ENCODE data around the gene HMOX2. TPM values are rescaled to one million over a fixed set of nuclear protein-coding genes. Genes with fewer than 3 reads are reported as not detected.

HMOX2 gene
- total and polyA plus RNA-seq, 2 donors (not counting 3 experiments of a cell fraction or from before 2014, with no cell fraction given), result 80.7 to 86.3 TPM

GRCh38 chr16:4532238-4532637 lies 56.0 kb downstream of the HMOX2 start:
- no peak overlapping the region for H3K9ac ChIP-seq (replicated peaks; ENCODE audit: extremely low read depth, insufficient read depth, low read length)
- H3K36me3 ChIP-seq (ENCODE audit: control insufficient read depth in 2 of 2, extremely low read depth in 1 of 2, insufficient read depth in 2 of 2, low read length in 2 of 2), result peaks cover 0 to 6% of the 10 kb centered on the region in 2 experiments
- H3K9me3 ChIP-seq (replicated peaks; ENCODE audit: control insufficient read depth, insufficient read depth, low read length), result no peaks in the 10 kb centered on the region
- no peak overlapping the region for H2AFZ ChIP-seq (ENCODE audit: low read depth, low read length)
- DNase-seq (ENCODE audit: low read depth, low spot score), result no peak
- TF ChIP-seq CTCF (IDR thresholded peaks at IDR 0.05; ENCODE audit: extremely low read depth in 1 of 2, insufficient read depth in 1 of 2, low read depth in 1 of 2, low read length in 2 of 2) (no peak), JUN (IDR thresholded peaks at IDR 0.05; ENCODE audit: borderline replicate concordance, insufficient read depth, insufficient read length, low read depth) (no peak), POLR2AphosphoS5 (IDR thresholded peaks at IDR 0.05; ENCODE audit: insufficient read depth, low read depth, low read length) (no peak), GATA2 (IDR thresholded peaks at IDR 0.05; ENCODE audit: insufficient read depth, insufficient read length, low read depth, low read length) (no peak), MYC (IDR thresholded peaks at IDR 0.05; ENCODE audit: low read depth, low read length) (no peak), FOS (IDR thresholded peaks at IDR 0.05; ENCODE audit: borderline replicate concordance, insufficient read depth, low read length) (no peak), EZH2 (IDR thresholded peaks at IDR 0.05; ENCODE audit: borderline replicate concordance, low read depth, low read length, severe bottlenecking) (no peak), POLR2A (IDR thresholded peaks at IDR 0.05; ENCODE audit: low read depth, low read length) (no peak)
- TF ChIP-seq, protein P1, sequence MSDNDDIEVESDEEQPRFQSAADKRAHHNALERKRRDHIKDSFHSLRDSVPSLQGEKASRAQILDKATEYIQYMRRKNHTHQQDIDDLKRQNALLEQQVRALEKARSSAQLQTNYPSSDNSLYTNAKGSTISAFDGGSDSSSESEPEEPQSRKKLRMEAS (IDR thresholded peaks at IDR 0.05; ENCODE audit: insufficient read depth, insufficient read length), result no peak
- H3K27ac ChIP-seq (ENCODE audit: insufficient read depth, low read depth, low read length), result no peak overlapping the region
- intact Hi-C loops (cut with micrococcal nuclease), result no loop called here
- CTCF ChIA-PET, result interaction anchor here (1.0 to 2.1 kb wide), 6 partner anchors 14 to 129 kb away, joined by 3 to 9 read pairs (median 6); no protein-coding TSS in a partner anchor
- dilution Hi-C loops (cut with MboI; ENCODE audit: extremely low pct_ligation_motif_present, low sequenced_read_pairs), result no loop called here
- H3K4me2 ChIP-seq (ENCODE audit: insufficient read depth, low read length), result no peak overlapping the region
- no peaks in the 10 kb centered on the region for H4K20me1 ChIP-seq (replicated peaks; ENCODE audit: control insufficient read depth, extremely low read depth, insufficient read depth, low read length)
- H3K4me3 ChIP-seq (replicated peaks in 1 of 3; ENCODE audit: insufficient read depth in 1 of 3, low read depth in 1 of 3, low read length in 3 of 3), result no peak overlapping the region
- no peaks in the 10 kb centered on the region for H3K27me3 ChIP-seq (ENCODE audit: control insufficient read depth in 2 of 2, insufficient read depth in 2 of 2, low read length in 2 of 2)
- no peak for FAIRE-seq
- peaks cover 4% of the 10 kb centered on the region for H3K4me1 ChIP-seq (ENCODE audit: control insufficient read depth, extremely low read depth, insufficient read depth, low read length)
- no peaks in the 10 kb centered on the region for H3K79me2 ChIP-seq (ENCODE audit: control insufficient read depth, insufficient read depth, low read length)
- POLR2A ChIA-PET, result no interaction called here
- BruUV-seq (replicated peaks), result no TSS peak
- no peaks in the 10 kb centered on the region for H3K9me1 ChIP-seq (replicated peaks; ENCODE audit: control insufficient read depth, extremely low read depth, insufficient read depth, low read length)

Measured in endothelial cell of umbilical vein (primary cell).